ENCODE results near the gene MYCBP2.

The MYCBP2 gene

DNA sequence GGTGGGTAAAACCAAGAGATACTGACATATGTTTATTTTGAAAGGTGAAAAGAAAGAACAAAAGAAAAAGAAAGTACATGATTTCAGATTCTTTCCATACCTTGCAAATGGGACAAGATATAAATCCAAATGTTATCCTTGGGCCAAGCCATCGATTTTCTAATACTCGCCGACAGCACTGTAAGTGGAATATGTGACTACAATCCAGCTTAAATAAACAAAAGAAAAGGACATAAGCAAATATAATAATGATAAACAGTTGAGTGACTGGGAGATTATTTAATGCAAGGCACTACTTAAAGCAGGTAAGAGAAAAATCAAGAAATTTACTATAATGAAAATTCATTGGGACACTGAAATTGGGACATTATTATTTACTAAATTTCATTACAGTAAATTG, 270.0 kb downstream of the MYCBP2 start:
- DNase-seq (ENCODE audit: low spot score) = no peak
- no peak overlapping the region for H3K23ac ChIP-seq (ENCODE audit: low read depth, low read length, poor library complexity)
- H3K4me2 ChIP-seq (ENCODE audit: insufficient read depth, low read length, poor library complexity, severe bottlenecking) = no peak overlapping the region
- H3K4me1 ChIP-seq (ENCODE audit: control insufficient read depth in 2 of 2, insufficient read depth in 1 of 2, low read depth in 1 of 2, low read length in 2 of 2) = no peaks in the 10 kb centered on the region
- H3K79me1 ChIP-seq (ENCODE audit: low read depth, low read length) = no peaks in the 10 kb centered on the region
- no peak overlapping the region for H3K27ac ChIP-seq (replicated peaks; ENCODE audit: low read length)
- peaks cover 4 to 69% of the 10 kb centered on the region in 2 donors for H3K36me3 ChIP-seq (replicated peaks in 1 of 2; ENCODE audit: control insufficient read depth in 2 of 2, insufficient read depth in 2 of 2, low read length in 2 of 2)
- no peak overlapping the region for H2AFZ ChIP-seq (ENCODE audit: low read length)
- no peak overlapping the region for H2BK12ac ChIP-seq (ENCODE audit: low read length)
- H4K8ac ChIP-seq (ENCODE audit: low read depth, low read length) = no peak overlapping the region
- no peak overlapping the region for H3K9ac ChIP-seq (ENCODE audit: low read depth, low read length, poor library complexity)
- no peaks in the 10 kb centered on the region for H3K9me3 ChIP-seq (replicated peaks in 1 of 2; ENCODE audit: control insufficient read depth in 2 of 2, insufficient read depth in 1 of 2, low read depth in 1 of 2, low read length in 2 of 2)
- no peak overlapping the region for H2BK15ac ChIP-seq (ENCODE audit: low read length)
- H3K4me3 ChIP-seq (ENCODE audit: low read length in 2 of 2) = no peak overlapping the region
- no CpG with 5 or more reads among the region's 3 CpGs for WGBS, 2 donors (ENCODE audit: extremely low coverage in 2 of 2, insufficient read length in 2 of 2, insufficient replicate concordance in 1 of 2)
- H3K18ac ChIP-seq (ENCODE audit: low read length) = no peak overlapping the region
- H4K91ac ChIP-seq (ENCODE audit: low read depth, low read length, poor library complexity) = no peak overlapping the region
- H2BK5ac ChIP-seq (ENCODE audit: low read length) = no peak overlapping the region
- H3K14ac ChIP-seq (ENCODE audit: low read length) = no peak overlapping the region
- no peak overlapping the region for H2AK5ac ChIP-seq (ENCODE audit: low read depth, low read length)
- H2BK120ac ChIP-seq (ENCODE audit: low read depth, low read length) = no peak overlapping the region
- H3K4ac ChIP-seq (ENCODE audit: low read length) = no peak overlapping the region
- H3K27me3 ChIP-seq (ENCODE audit: control insufficient read depth in 3 of 3, insufficient read depth in 3 of 3, low read depth in 1 of 3, low read length in 3 of 3) = no peaks in the 10 kb centered on the region

DNA sequence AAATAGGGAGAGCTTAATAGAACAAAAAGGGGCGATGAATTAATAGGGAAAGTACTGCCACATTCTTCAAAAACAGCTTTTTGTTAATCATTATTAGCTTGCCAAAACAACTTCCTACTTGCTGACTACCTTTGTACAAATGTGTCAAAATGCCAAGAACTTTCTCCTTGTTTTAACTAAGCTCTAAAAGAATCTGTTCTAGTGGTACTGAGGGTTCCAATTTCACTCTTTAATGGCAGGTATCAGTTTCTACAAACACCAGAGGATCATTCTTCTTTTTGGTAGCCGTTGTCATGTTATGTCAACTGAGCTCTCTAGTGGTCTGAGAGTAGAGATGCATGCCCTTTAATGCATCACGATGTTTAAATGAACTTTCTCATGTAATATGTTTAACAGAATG, 270.5 kb downstream of the MYCBP2 start:
- no peak overlapping the region for H3K23ac ChIP-seq (ENCODE audit: low read depth, low read length, poor library complexity)
- no CpG with 5 or more reads among the region's 3 CpGs for WGBS, 2 donors (ENCODE audit: extremely low coverage in 2 of 2, insufficient read length in 2 of 2, insufficient replicate concordance in 1 of 2)

DNA sequence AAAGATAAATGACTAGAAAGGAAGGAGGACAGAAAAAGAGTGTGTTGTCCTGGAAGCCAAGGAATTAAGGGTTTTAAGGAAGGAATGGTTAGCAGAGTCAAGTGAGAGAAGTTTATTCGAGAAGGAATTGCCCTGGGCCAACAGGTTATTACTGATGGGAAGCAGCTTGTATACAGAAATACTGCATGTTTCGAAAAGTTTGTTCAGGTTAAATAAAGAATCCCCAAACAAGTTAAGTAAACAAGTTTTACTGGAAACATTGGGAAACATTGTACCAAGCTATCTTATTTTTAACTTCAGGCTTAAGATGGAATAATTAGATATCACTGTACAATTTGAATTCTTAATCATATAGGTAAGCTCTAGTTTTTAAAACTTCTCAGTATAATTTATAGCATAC, 271.7 kb downstream of the MYCBP2 start:
- Histone ChIP-seq H3K4me3 (ENCODE audit: low read length in 2 of 2) (no peak overlapping the region), H2AK5ac (ENCODE audit: low read depth, low read length) (no peak overlapping the region), H3K4me1 (ENCODE audit: control insufficient read depth in 2 of 2, insufficient read depth in 1 of 2, low read depth in 1 of 2, low read length in 2 of 2) (no peaks in the 10 kb centered on the region), H3K4ac (ENCODE audit: low read length) (no peak overlapping the region), H4K8ac (ENCODE audit: low read depth, low read length) (no peak overlapping the region), H3K23ac (ENCODE audit: low read depth, low read length, poor library complexity) (no peak overlapping the region), H2BK5ac (ENCODE audit: low read length) (no peak overlapping the region), H3K9me3 (replicated peaks in 1 of 2; ENCODE audit: control insufficient read depth in 2 of 2, insufficient read depth in 1 of 2, low read depth in 1 of 2, low read length in 2 of 2) (peaks cover 0 to 2% of the 10 kb centered on the region in 2 donors), H3K27me3 (ENCODE audit: control insufficient read depth in 3 of 3, insufficient read depth in 3 of 3, low read depth in 1 of 3, low read length in 3 of 3) (no peaks in the 10 kb centered on the region), H2BK120ac (ENCODE audit: low read depth, low read length) (no peak overlapping the region), H2AFZ (ENCODE audit: low read length) (no peak overlapping the region), H3K18ac (ENCODE audit: low read length) (no peak overlapping the region), H3K14ac (ENCODE audit: low read length) (no peak overlapping the region), H3K4me2 (ENCODE audit: insufficient read depth, low read length, poor library complexity, severe bottlenecking) (no peak overlapping the region), H3K36me3 (replicated peaks in 1 of 2; ENCODE audit: control insufficient read depth in 2 of 2, insufficient read depth in 2 of 2, low read length in 2 of 2) (peaks cover 2 to 72% of the 10 kb centered on the region in 2 donors), H3K9ac (ENCODE audit: low read depth, low read length, poor library complexity) (no peak overlapping the region), H3K27ac (replicated peaks; ENCODE audit: low read length) (no peak overlapping the region), H2BK15ac (ENCODE audit: low read length) (no peak overlapping the region), H3K79me1 (ENCODE audit: low read depth, low read length) (no peaks in the 10 kb centered on the region), H4K91ac (ENCODE audit: low read depth, low read length, poor library complexity) (no peak overlapping the region), H2BK12ac (ENCODE audit: low read length) (no peak overlapping the region)
- WGBS, 2 donors (ENCODE audit: extremely low coverage in 2 of 2, insufficient read length in 2 of 2, insufficient replicate concordance in 1 of 2) = no CpG with 5 or more reads among the region's 2 CpGs
- DNase-seq (ENCODE audit: low spot score) = no peak

More for the DNA sequence above, 270.5 kb downstream of the MYCBP2 start:
- Histone ChIP-seq H3K4me1 (ENCODE audit: control insufficient read depth in 2 of 2, insufficient read depth in 1 of 2, low read depth in 1 of 2, low read length in 2 of 2) (no peaks in the 10 kb centered on the region), H4K91ac (ENCODE audit: low read depth, low read length, poor library complexity) (no peak overlapping the region), H3K14ac (ENCODE audit: low read length) (no peak overlapping the region), H3K36me3 (replicated peaks in 1 of 2; ENCODE audit: control insufficient read depth in 2 of 2, insufficient read depth in 2 of 2, low read length in 2 of 2) (peaks cover 2 to 70% of the 10 kb centered on the region in 2 donors), H3K18ac (ENCODE audit: low read length) (no peak overlapping the region), H3K27me3 (ENCODE audit: control insufficient read depth in 3 of 3, insufficient read depth in 3 of 3, low read depth in 1 of 3, low read length in 3 of 3) (no peaks in the 10 kb centered on the region), H3K4ac (ENCODE audit: low read length) (no peak overlapping the region), H3K9ac (ENCODE audit: low read depth, low read length, poor library complexity) (no peak overlapping the region), H2BK15ac (ENCODE audit: low read length) (no peak overlapping the region), H3K4me3 (ENCODE audit: low read length in 2 of 2) (no peak overlapping the region), H3K4me2 (ENCODE audit: insufficient read depth, low read length, poor library complexity, severe bottlenecking) (no peak overlapping the region), H3K9me3 (replicated peaks in 1 of 2; ENCODE audit: control insufficient read depth in 2 of 2, insufficient read depth in 1 of 2, low read depth in 1 of 2, low read length in 2 of 2) (no peaks in the 10 kb centered on the region), H2BK5ac (ENCODE audit: low read length) (no peak overlapping the region), H2BK12ac (ENCODE audit: low read length) (no peak overlapping the region), H2AK5ac (ENCODE audit: low read depth, low read length) (no peak overlapping the region), H4K8ac (ENCODE audit: low read depth, low read length) (no peak overlapping the region), H3K79me1 (ENCODE audit: low read depth, low read length) (no peaks in the 10 kb centered on the region), H2AFZ (ENCODE audit: low read length) (no peak overlapping the region), H3K27ac (replicated peaks; ENCODE audit: low read length) (no peak overlapping the region), H2BK120ac (ENCODE audit: low read depth, low read length) (no peak overlapping the region)
- no peak for DNase-seq (ENCODE audit: low spot score)

DNA sequence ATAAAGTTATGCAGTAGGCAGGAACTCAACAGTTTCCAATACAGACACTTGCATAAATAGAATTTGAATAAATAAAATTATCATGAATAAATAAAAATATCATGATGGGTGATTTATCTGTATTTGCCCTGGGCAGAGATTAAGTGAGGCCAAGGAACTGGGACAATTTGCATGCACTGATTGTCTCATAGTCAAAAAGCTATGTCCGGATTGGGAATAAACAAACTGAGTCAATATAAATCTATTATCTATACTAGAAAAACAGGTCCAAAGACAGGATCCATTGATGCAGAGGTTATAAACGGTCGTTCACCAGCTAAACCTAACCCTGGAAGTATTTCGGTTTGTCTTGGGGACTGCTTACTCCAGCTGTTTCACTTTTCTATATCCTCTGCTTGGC, 273.7 kb downstream of the MYCBP2 start:
- Histone ChIP-seq H3K9ac (ENCODE audit: low read depth, low read length, poor library complexity) (no peak overlapping the region), H2AFZ (ENCODE audit: low read length) (no peak overlapping the region), H3K4ac (ENCODE audit: low read length) (no peak overlapping the region), H4K91ac (ENCODE audit: low read depth, low read length, poor library complexity) (no peak overlapping the region), H2BK15ac (ENCODE audit: low read length) (no peak overlapping the region), H3K9me3 (replicated peaks in 1 of 2; ENCODE audit: control insufficient read depth in 2 of 2, insufficient read depth in 1 of 2, low read depth in 1 of 2, low read length in 2 of 2) (peaks cover 0 to 14% of the 10 kb centered on the region in 2 donors), H3K27ac (replicated peaks; ENCODE audit: low read length) (no peak overlapping the region), H3K4me2 (ENCODE audit: insufficient read depth, low read length, poor library complexity, severe bottlenecking) (no peak overlapping the region), H3K14ac (ENCODE audit: low read length) (no peak overlapping the region), H4K8ac (ENCODE audit: low read depth, low read length) (no peak overlapping the region), H3K4me3 (ENCODE audit: low read length in 2 of 2) (no peak overlapping the region), H3K18ac (ENCODE audit: low read length) (no peak overlapping the region), H3K23ac (ENCODE audit: low read depth, low read length, poor library complexity) (no peak overlapping the region), H3K79me1 (ENCODE audit: low read depth, low read length) (no peaks in the 10 kb centered on the region), H2BK5ac (ENCODE audit: low read length) (no peak overlapping the region), H2BK120ac (ENCODE audit: low read depth, low read length) (no peak overlapping the region), H2AK5ac (ENCODE audit: low read depth, low read length) (no peak overlapping the region), H3K27me3 (ENCODE audit: control insufficient read depth in 3 of 3, insufficient read depth in 3 of 3, low read depth in 1 of 3, low read length in 3 of 3) (no peaks in the 10 kb centered on the region), H3K36me3 (replicated peaks in 1 of 2; ENCODE audit: control insufficient read depth in 2 of 2, insufficient read depth in 2 of 2, low read length in 2 of 2) (peaks cover 4 to 71% of the 10 kb centered on the region in 2 donors), H3K4me1 (ENCODE audit: control insufficient read depth in 2 of 2, insufficient read depth in 1 of 2, low read depth in 1 of 2, low read length in 2 of 2) (peaks cover 3 to 5% of the 10 kb centered on the region in 2 donors), H2BK12ac (ENCODE audit: low read length) (no peak overlapping the region)
- WGBS, 2 donors (ENCODE audit: extremely low coverage in 2 of 2, insufficient read length in 2 of 2, insufficient replicate concordance in 1 of 2) = no CpG with 5 or more reads among the region's 4 CpGs
- DNase-seq (ENCODE audit: low spot score) = no peak

Measured in neuronal stem cell (in vitro differentiated cells).